Stimulated activated CD4-positive, alpha-beta T cell treated with anti-CD3 and anti-CD28 coated beads, Interleukin-15, amount 100 ng/mL, for 24 hours (primary cell): ENCODE results near the gene CLEC4M.
"Not testable (repeated sequence)": the region's sequence is repeated elsewhere in the genome, so short reads cannot be mapped to it uniquely, and the experiment has no call there.

ENCODE experiments used
- DNase-seq: peaks from one replicate; pipeline ENCODE4 v3.0.0-alpha.2; 2020

The CLEC4M gene

DNA sequence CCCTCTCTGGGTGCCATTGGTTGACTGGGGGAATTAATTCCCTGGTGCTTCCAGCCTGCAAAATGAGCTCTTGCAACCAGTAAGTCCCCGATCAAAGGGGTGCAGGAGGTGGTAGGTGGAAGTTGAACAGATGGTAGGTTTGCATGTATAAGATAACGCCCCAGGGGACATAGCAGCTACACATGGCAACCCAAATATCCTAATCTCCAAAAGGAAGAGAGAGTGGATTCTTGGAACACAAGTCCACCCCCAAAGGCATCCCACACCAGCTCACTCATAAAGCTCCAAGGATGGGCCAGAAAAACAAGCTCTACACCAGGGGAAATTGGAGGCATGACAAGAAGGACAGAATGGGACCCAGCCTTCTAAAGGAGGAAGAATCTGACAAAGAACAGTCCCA, 20.5 kb upstream of the CLEC4M start:
- no peak for DNase-seq

DNA sequence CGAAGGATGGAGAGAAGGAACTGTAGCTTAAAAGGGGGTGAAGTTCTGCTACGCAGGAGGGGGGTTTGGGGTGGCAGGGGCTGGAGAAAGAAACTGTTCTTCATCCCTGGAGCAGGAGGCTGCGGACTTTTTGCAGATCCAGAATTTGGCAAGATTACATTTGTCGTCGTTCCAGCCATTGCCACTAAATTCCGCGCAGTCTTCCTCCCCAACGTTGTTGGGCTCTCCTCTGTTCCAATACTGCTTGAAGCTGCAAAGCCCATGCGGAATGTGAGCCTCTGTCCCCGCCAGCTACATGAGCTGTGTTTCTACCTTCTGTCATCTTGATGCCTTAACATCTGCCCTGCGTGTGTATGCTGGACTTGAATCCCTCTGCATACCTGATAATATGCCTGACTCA, 20.1 kb upstream of the CLEC4M start:
- no peak for DNase-seq

DNA sequence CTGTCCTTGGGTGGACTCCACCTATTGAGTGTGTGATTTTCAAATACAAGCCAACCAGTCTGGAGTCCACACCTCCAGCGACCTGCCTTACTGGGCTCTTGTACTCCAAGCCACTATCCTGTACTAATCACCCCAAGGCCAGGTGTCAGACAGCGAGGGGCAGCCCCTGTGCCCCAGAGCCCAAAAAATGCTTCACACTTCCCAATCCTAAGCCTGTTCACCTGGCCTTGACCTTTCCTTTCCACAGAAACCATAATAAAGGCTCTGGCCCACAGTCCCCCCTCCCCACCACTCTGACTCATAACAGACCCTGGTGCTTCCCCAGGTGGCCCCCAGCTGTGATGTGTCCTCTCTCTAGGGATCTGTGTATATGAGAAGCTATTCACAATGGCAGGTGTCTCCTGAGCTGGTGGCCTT, 19.6 kb upstream of the CLEC4M start:
- DNase-seq = peak; percentile 25

DNA sequence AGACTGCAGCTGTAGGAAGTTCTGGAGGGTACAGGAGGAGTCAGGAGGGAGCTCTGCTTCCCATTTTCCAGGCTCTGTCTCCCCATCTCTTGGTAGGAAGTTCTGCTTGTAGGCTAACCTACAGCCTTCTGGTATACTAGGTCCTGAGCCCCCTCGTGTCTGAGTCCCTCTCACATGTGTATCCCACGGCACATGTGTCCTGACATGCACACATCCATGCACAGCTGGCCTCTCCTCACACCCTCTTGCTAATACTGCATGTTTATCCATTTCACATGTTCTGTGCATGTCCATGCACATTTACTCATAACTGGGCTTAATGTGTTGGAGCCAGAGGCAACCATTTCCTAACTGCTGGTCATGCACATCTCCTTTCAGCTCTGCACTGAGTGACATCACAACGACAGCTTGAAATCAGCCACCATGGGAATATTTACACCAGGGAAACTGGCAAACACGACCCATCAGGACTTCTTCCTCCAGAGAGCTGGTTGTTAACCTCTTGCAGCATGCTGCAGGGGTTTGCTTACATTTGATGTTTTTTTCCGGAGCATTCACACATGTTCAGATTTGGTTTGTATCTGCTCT, 18.8 kb upstream of the CLEC4M start:
- no peak for DNase-seq

DNA sequence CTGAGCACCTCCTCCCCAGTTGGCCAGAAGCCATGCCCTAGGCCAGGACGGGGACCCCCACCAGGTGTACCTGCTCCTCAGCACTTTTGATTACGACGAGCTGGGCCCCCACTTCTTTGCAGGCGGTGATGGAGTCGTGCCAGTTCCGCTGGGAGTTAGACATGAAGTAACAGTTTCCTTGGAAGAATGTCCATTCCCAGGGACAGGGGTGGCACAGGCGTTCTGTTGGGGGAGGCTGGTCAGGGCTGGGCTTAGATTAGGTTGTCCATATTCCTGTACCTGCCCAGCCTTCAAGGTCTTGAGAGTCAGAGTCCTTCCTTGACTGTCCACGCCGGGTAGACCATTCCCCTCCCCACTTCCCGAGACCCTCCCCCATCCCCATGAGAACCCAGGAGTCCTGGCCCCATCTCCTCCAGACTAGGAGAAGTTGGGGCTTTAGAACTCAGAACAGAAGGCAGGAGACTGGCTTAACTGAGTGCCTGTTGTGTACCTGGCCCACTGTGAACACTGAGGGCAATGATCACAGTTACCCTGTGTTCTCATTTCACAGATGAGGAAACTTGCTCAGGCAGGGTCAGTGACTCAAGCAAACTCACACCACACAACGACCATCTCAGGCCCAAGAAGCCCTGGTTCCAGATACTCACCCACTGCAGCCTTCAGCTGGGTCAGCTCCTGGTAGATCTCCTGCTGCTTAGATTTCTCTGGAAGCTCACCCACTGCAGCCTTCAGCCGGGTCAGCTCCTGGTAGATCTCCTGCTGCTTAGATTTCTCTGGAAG, 18.0 kb upstream of the CLEC4M start:
- DNase-seq = no peak

DNA sequence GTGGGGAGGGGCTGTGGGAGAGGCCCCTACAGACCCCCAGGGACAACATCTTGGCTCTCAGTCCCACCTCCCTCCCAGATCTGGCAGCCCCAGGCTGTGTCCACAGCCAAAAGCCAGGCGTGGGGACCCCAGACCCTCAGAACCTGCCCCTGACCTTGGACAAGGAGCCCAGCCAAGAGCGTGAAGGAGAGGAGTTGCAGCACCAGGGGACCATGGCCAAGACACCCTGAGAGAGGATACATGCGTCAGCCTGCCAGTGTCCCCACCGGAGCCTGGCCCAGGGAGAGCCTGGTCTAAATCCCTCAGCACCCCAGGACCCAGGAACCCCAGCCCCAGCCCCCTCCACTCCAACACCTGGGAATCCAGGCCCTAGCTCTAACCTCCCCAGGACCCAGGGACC, 16.7 kb upstream of the CLEC4M start:
- not testable (repeated sequence) for DNase-seq

DNA sequence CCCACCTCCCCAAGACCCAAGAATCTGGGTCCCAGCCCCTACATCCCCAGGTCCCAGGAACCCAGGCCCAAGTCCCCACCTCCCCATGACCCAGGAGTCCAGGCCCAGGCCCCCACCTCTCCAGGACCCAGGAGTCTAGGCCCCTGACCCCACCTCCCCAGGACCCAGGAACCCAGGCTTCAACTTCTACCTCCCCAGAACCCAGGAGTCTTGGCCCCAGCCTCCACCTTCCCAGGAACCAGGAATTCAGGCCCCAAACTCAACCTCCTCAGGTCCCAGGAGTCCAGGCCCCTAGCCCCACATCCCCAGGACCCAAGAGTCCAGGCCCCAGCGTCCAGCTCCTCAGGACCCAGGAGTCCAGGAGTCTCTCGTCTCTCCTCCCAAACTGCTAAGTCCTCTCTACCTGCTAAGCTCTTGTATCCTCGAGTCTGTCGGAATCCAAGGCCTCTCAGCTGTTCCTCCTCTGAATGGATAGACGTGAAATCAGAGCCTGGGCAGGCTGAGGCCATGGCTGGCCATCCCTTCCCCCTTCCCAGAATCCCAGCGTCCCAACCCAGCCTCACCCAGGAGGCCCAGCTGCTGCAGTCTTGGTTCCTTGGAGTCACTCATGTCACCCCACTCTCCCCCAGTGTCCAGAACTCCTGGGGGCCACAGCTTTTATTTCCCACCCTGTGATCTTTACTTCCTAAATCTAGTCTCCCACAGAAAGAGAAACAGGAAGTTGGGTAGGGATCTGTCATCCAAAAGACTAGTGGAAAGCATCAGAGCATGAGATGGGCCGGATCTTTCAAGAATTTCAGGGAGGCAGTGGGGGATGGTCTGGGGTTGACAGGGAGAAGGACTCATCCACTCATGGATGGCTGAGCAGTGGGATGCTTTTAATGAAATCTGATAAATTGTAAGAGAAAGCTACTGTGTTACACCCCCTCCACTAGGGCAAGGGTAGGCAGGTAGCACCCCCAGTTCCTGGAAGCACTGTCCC, 15.8 kb upstream of the CLEC4M start, which contains the start of gene CD209:
Gene CD209, minus strand, starts transcription at position 632 of the 982 bp plus-strand sequence. Its CDS starts 23 bp downstream, at position 609.
- no peak for DNase-seq

DNA sequence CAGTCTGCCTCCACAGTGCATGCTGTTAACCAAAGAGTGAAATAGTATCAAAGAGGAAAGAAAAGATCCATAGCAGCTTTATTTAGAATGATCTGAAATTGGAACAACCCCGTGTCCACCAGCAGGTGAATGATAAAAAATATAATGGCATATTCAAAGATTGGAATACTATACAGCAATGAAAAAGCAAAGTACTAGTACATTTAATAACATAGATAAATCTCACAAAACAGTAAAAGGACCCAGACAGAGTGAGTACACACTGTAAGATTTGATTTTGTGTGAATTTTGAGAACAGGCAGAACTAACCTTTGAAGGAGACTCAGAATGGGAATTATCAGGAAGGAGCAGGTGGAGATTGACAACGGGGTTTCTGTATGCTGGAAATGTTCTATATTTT, 14.9 kb upstream of the CLEC4M start:
- DNase-seq = no peak

DNA sequence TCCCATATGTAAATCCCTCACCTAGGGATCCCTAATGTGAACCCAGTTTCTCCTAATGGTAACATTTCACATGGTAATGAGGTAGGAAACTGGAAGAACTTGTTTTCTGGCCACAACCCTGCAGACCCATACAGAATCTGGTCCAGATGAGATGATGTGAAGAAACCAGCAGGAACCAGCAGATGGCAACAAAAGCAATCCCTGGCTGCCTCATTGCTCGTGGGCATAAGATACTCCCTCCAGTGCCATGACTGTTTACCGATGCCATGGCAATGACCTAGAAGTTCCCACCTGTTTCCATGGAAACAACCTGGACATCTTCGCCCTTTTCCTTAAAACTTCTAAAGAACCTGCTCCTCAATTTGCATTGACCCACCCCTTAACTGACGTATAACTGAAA, 14.3 kb upstream of the CLEC4M start:
- peak; percentile 16 for DNase-seq

DNA sequence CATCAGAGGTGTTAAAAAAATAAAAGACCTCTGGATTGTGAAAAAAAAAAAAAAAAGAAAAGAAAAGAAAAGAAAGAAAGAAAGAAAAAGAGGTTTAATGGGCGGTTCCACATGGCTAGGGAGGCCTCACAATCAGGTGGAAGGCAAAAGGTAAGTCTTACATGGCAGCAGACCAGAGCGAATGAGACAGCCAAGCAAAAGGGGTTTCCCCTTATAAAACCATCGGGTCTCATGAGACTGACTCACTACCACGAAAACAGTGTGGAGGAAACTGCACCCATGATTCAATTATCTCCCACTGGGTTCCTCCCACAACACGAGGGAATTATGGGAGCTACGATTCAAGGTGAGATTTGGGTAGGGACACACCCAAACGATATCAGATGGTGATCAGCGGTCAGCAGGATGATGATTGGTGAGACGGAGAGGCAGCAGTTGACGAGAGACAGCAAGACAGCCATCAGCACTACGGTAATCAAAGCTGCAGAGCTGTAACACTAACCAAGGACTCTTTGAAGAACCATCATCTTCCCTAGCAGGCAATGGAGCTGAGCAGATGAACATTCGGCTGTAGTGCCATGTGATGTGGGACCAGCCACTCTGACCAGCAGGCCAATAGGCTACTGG, 11.8 kb upstream of the CLEC4M start:
- peak; percentile 65 for DNase-seq

DNA sequence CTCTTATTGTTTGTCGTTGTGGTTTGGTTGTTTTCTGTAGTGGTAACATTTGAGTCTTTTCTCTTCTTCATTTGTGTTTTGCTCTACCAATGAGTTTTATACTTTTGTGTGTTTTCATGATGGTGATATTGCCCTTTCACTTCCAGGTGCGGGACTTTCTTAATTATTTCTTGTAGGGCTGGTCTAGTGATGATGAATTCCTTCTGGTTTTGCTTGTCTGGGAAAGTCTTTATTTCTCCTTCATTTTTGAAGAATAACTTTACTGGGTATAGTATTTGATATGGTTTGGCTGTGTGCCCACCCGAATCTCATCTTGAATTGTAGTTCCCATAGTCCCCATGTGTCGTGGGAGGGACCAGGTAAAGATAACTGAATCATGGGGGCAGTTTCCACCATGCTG, 6.8 kb upstream of the CLEC4M start:
- no peak for DNase-seq

DNA sequence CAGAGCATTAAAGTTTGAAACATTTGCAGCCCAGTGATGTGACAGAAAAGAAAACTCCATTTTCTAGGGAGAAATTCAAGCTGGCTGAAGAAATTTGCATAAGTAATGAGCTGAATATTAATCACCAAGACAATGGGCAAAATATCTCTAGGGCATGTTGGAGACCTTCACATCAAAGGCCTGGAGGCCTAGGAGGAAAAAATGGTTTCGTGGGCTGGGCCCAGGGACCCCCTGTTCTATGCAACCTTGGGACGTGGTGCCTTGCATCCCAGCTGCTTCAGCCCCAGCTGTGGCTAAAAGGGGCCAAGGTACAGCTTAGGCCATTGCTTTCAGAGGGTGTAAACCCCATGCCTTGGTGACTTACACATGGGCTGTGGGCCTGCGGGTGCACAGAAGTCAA, 5.7 kb upstream of the CLEC4M start:
- no peak for DNase-seq

DNA sequence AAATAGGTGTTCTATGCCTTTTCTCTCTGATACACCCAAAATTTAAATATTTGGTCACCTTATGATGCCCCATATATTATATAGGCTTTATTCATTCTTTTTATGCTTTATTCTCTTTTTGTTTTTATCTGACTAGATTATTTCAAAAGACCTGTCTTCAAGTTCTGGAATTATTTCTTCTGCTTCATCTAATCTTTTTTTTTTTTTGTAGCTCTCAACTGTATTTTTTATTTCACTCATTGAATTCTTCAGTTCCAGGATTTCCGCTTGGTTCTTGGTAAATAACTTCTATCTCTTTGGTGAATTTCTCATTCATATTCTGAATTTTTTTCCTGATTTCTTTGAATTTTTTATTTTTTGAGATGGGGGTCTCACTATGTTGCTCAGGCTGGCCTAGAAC, 3.9 kb upstream of the CLEC4M start:
- DNase-seq = no peak

DNA sequence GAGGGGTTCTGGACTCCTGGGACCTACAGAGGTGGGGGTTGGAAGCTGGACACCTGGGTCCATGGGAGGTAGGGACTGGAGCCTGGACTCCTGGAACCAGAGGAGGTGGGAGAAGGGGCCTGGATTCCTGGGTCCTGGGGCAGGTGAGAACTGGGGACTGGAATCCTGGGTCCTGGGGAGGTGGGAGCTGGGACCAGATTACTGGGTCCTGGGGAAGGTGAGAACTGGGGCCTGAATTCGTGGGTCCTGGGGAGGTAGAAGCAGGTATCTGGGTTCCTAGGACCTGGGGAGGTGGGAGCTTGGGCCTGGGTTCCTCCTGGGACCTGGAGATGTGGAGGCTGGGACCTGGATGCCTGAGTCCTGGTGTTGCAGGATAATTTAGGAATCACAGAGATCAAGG, 653 bp downstream of the CLEC4M start:
- no peak for DNase-seq

DNA sequence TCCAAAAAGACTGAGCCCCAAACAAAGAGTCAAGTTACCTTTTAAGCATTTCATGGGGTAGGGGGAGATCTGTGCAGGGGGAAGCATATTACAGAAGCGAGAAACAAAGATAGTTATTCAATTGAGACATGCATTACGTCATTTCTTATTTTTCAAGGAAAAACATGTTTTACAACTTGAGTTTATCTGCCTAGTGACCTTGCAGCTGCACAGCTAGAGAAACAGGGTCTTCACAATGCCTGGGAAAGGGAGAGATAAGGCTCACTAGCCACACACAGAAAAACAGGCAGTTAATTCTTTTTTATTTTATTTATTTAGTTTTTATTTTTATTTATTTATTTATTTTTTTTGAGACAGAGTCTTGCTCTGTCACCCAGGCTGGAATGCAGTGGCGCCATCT, 1.1 kb downstream of the CLEC4M start:
- DNase-seq = not testable (repeated sequence)

DNA sequence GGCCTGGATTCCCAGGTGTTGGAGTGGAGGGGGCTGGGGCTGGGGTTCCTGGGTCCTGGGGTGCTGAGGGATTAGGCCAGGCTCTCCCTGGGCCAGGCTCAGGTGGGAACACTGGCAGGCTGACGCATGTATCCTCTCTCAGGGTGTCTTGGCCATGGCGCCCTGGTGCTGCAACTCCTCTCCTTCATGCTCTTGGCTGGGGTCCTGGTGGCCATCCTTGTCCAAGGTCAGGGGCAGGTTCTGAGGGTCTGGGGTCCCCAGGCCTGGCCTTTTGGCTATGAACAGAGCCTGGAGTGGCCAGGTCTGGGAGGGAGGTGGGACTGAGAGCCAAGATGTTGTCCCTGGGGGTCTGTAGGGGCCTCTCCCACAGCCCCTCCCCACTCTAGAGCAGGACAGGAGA, 2.0 kb downstream of the CLEC4M start:
- not testable (repeated sequence) for DNase-seq

DNA sequence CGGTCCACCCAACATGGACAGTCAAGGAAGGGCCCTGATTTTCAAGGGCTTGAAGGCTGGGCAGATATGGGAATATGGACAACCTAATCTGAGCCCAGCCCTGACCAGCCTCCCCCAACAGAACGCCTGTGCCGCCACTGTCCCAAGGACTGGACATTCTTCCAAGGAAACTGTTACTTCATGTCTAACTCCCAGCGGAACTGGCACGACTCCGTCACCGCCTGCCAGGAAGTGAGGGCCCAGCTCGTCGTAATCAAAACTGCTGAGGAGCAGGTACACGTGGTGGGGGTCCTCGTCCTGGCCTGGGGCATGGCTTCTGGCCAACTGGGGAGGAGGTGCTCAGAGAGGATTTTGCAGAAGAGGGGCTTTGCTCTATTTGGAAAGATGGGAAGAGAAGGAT, 3.5 kb downstream of the CLEC4M start:
- no peak for DNase-seq

DNA sequence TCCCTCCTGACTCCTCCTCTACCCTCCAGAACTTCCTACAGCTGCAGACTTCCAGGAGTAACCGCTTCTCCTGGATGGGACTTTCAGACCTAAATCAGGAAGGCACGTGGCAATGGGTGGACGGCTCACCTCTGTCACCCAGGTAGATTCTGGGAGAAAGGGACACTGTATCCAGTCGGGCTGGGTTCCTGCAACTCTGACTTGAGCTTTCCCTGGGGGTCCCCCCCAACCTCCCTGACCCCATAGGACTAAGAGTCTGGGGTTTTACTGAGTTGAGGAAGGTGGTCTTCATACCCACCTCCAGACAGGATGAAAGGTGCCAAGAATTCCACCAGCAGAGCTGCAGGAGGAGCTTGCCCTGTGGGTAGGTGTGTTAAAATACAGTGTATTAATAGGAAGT, 4.4 kb downstream of the CLEC4M start:
- no peak for DNase-seq

DNA sequence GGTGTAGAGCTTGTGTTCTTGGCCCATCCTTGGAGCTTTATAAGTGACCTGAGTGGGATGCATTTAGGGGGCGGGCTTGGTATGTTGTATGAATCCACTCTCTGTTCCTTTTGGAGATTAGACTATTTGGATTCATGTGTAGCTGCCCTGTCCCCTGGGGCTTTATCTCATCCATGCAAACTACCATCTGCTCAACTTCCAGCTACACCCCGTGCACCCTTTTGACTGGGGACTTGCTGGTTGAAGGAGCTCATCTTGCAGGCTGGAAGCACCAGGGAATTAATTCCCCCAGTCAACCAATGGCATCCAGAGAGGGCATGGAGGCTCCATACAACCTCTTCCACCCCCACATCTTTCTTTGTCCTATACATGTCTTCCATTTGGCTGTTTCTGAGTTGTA, 6.1 kb downstream of the CLEC4M start:
- DNase-seq = no peak

DNA sequence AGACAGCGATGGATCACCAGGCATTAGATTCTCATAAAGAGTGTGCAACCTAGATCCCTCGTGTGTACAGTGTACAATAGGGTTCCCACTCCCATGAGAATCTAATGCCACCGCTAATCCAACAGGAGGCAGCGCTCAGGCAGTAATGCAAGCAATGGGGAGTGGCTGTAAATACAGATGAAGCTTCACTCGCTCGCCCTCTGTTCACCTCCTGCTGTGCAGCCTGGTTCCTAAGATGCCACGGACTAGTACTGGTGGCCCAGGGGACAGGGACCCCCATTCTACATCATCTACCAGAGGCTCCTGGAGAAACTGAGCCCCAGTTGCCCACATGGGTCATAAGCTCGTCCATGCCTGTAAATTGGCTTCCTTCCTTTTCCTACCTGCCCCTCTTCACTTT, 8.0 kb downstream of the CLEC4M start:
- no peak for DNase-seq

DNA sequence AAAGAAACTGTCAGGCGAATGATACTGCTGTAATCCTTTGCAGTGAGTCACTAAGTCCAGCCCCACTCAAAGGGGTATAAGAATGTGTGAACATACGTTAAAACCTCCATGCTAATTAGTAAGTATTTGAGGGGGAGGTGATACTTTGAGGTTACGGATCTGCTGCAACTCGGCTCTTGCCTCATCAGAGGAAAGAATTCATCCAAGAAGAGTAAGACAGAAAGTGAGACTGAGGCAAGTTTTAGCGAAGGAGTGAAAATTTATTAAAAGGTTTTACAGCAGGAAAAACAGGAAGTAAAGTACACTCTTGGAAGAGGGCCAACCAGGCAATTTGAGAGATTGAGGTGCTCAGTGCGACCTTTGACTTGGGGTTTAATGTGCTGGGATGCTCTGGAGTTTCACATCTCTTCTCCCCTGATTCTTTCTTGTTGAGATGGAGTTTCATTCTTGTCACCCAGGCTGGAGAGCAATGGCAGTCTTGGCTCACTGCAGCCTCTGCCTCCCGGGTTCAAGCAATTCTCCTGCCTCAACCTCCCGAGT, 9.8 kb downstream of the CLEC4M start:
- DNase-seq = peak; percentile 58

DNA sequence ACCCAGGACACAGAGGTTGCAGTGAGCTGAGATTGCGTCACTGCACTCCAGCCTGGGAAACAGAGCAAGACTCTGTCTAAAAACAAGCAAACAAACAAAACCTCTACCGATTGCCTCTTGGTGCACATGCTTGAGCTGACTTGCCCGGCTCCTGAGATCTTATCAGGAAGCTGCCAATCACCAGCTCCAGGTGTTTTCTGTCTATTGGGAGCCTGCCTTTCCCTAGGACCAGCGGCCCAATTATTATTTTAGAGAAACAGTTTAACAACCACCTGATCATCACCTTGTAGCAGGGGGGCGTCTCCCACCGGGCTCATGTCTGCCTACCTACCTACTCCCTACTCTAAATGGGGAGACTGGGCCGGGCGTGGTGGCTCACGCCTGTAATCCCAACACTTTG, 10.8 kb downstream of the CLEC4M start:
- DNase-seq = no peak

DNA sequence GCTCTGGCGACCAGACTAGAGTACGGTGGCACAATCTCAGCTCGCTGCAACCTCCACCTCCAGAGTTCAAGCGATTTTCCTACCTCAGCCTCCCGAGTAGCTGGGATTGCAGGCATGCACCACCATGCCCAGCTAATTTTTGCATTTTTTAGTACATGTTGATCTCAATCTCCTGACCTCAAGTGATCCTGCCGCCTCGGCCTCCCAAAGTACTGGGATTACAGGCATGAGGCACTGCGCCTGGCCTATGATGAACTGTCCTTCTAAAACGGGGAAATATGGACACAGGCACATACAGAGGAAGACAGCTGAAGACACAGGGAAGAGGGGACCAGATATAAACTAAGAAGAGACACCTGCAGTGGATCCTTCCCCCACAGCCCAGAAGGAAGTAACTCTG, 12.7 kb downstream of the CLEC4M start:
- no peak for DNase-seq
